ENCODE results near the gene CCDC33. TPM values are rescaled to one million over a fixed set of nuclear protein-coding genes. Genes with fewer than 3 reads are reported as not detected.

CCDC33 gene
- total RNA-seq: 0.50 TPM in 1 of 2 replicates, not detected in the other

DNA sequence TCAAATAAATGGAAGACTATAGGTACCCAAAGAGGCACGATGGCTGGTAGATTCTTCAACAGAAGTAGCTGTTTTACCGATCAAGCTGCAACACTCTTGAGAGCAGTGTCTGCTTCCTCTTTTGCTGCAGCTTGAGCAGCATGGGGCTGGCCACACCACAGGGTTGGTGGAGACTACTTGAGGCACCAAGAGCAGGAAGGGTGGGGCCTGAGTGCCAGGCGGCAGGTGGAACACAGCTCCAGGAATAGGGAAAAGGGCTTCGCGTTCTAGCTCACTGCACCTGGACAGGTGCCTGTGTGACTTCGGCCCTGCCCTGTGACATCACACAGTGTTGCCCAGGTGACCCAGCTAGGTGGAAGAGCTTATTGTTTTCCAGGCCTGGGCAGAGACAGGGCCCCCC is at the start of gene CCDC33:
CCDC33 (plus strand) TSS at position 365 of the 400 bp plus-strand sequence. CDS start 394 bp downstream, outside the sequence.

DNA sequence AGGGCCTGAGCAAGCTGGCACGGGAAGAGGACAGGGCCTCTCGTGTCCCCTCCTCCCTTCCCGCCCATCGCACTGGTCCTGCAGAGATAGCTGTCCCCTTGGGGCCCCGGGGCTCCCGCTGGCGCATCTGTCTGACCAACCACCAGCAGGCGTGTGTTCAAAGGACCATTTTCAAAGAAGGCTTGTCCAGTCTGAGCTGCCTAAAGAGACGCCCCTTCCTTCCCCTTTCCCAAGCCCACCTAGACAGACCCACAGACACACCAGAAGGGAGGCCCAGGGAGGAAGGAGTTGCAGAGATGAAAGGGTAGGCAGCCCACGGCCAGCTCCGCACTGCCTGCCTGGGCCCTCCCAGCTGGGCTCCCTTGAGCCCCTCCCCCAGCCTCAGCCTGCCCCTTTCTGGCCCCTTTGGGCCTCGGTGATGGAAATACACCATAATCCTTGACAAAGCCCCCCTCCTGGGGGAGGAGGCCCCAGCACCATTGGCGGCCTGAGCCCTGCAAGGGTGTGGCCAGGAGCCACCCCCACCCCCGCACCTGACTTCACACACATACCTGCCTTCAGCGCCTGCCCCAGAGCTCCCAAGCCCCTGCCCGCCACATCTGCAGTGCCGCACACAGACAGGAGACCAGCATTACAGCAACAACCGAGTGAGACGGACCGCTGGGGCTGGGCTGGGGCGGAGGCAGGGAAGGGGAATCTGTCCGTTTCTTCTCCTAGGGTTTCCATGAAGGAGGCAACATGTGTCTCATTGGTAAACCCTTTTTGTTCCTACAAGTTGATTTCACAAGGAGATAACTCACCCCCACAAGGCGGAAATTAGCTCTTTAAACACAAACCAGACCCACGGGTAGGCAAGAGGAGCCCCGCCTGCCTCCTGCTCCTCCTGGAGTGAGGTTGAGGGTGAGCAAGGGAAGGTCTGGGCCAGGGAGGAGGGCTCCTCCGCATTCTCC is 33.4 kb upstream of the CCDC33 start, which contains the start of gene STRA6:
STRA6 (minus strand) TSS at position 336 of the 950 bp plus-strand sequence. CDS start 520 bp downstream, outside the sequence.

DNA sequence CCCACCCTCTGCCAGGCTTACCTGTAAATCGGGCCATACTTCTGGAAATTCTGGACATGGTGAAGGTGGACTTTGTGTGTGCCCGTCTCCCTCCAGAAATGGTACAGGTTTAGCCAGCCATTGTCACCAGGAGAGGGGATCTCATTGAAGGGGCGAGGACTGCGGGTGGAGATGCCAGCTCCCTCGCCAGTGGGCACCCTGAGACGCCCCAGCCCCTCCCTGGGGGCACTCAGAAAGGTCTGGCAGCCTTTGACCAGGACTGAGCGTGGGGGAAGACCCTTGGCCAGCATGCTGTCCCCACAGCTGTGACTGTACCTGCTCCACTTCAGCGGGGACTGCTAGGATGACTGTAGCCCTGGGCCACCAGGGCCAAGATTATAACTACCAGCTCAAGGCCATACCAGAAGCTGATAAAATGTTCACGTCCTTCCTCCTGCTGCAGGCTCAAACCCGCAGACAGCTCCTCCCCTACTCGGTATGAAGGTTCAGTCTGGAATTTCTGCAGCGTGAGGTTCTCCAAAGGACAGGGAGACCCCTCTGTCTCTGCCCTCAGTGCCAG is 131.2 kb downstream of the CCDC33 start, which contains the start of gene CYP11A1:
CYP11A1 (minus strand) TSS at position 351 of the 559 bp plus-strand sequence; CDS start at position 290, 61 bp downstream.

Other genes starting within 250 kb of the CCDC33 start
- 7.5 and 12.0 TPM in 2 replicates for gene STOML1, start 244.0 kb upstream of the CCDC33 start, total RNA-seq
- gene PML, start 241.6 kb upstream of the CCDC33 start, total RNA-seq: 8.5 and 80.2 TPM in 2 replicates
- under 0.01 and 0.07 TPM in 2 replicates for gene GOLGA6A, start 153.8 kb upstream of the CCDC33 start, total RNA-seq
- under 0.01 and 0.14 TPM in 2 replicates for gene ISLR2, start 105.7 kb upstream of the CCDC33 start, total RNA-seq
- gene ISLR, start 62.6 kb upstream of the CCDC33 start, total RNA-seq: not detected in 2 replicates
- gene STRA6, start 33.5 kb upstream of the CCDC33 start, total RNA-seq: 0.34 and 3.5 TPM in 2 replicates
- under 0.01 and 0.07 TPM in 2 replicates for gene CYP11A1, start 131.3 kb downstream of the CCDC33 start, total RNA-seq
- 14.0 and 20.9 TPM in 2 replicates for gene SEMA7A, start 197.6 kb downstream of the CCDC33 start, total RNA-seq
- gene UBL7, start 224.8 kb downstream of the CCDC33 start, total RNA-seq: 26.7 and 26.8 TPM in 2 replicates

All from nasal cavity respiratory epithelium epithelial cell of viscerocranial mucosa (primary cell).